Cardiac fibroblast (primary cell): ENCODE measurements around the gene ATP9A.

Experiments
- DNase-seq, 2 donors: peaks; one replicate each; pipeline versions ENCODE4 v3.0.0 to v3.0.0-alpha.2; 2010; ENCODE audit warnings: low read depth in 2 of 2
- H3K4me3 ChIP-seq, 2 donors: replicated peaks in 1 of 2; 1 replicate in 1 of 2; 2 replicates in 1 of 2; pipeline ENCODE4 v1.5.1; 2011; ENCODE audit warnings: low read depth in 2 of 2, low read length in 2 of 2, mild to moderate bottlenecking in 2 of 2, moderate library complexity in 1 of 2
- CTCF ChIP-seq: IDR thresholded peaks from one replicate; pipeline ENCODE4 v1.5.1; 2011; ENCODE audit warnings: low read depth, mild to moderate bottlenecking, low read length, inconsistent platforms

ATP9A gene

GRCh38 chr20:51597389-51598231 is 170.6 kb downstream of the ATP9A start:
- TF ChIP-seq CTCF, result no peak
- H3K4me3 ChIP-seq, result no peak overlapping the region
- DNase-seq, result no peak

GRCh38 chr20:51596668-51597388 is 171.4 kb downstream of the ATP9A start:
- no peak overlapping the region for H3K4me3 ChIP-seq
- TF ChIP-seq CTCF, result no peak
- DNase-seq, result no peak

GRCh38 chr20:51595744-51596143 is 172.4 kb downstream of the ATP9A start:
- no peak overlapping the region for H3K4me3 ChIP-seq
- TF ChIP-seq CTCF, result no peak
- DNase-seq, result no peak

- peak; percentile 92 to 93 for DNase-seq
- peak; percentile 86 for TF ChIP-seq CTCF
- H3K4me3 ChIP-seq, result no peak overlapping the region
These were observed 173.1 kb downstream of the ATP9A start for GRCh38 chr20:51595058-51595532.

- no peak for TF ChIP-seq CTCF
- H3K4me3 ChIP-seq, result no peak overlapping the region
- DNase-seq, result no peak
These were observed 173.7 kb downstream of the ATP9A start for GRCh38 chr20:51594236-51595057.

GRCh38 chr20:51593584-51593983 is 174.6 kb downstream of the ATP9A start:
- no peak for DNase-seq
- TF ChIP-seq CTCF, result no peak
- H3K4me3 ChIP-seq, result no peak overlapping the region
